Suppressor macrophage treated with lipopolysaccharide for 4 hours (primary cell): ENCODE measurements around the gene ANG.
"Not testable (repeated sequence)": the region's sequence is repeated elsewhere in the genome, so short reads cannot be mapped to it uniquely, and the experiment has no call there.

Experiments
- DNase-seq: peaks from one replicate; pipeline ENCODE4 v3.0.0-alpha.2; 2020

Gene ANG

DNA sequence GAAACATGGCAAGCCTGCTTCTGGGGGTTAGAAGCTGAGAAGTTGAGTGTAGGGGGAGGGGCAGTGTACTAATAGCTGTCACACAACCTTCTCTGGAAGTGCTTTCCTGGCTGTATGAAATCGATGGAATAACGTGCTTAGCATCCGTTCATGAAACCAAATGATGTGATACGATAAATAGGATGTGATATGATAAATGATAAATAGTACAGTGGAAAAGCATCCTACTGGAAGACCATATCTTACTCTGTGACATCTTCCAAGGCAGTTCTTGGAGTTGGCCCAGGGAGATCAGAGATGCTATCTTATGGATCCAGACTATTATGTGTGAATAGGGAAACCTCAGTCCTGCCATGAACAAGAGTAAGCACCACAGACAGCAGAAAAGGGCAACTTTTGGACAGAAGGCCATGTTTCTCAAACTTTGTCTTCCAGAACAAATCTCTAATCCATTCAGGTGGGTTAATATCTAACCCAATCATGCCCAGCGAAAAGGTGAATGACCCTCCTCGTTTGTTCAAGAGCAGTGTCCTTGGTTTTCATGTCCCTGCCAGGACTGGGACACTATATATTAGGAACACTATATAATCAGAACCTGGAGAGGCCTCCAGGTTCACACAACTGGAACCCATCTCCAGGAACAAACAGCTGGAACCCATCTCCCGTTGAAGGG is at the start of gene ANG:
ANG (plus strand) TSS at position 598 of the 673 bp plus-strand sequence. CDS start 4,801 bp downstream, outside the sequence.
- DNase-seq = no peak

GRCh38 chr14:20641591-20641990 is 47.0 kb upstream of the ANG start, which contains the start of gene OR6S1:
OR6S1 (minus strand) TSS chr14:20641691; CDS start chr14:20641691, 0 bp downstream.
- no peak for DNase-seq

- no peak for DNase-seq
Observed at GRCh38 chr14:20642182-20642581, 46.4 kb upstream of the ANG start.

- not testable (repeated sequence) for DNase-seq
Observed at GRCh38 chr14:20642755-20643154, 45.8 kb upstream of the ANG start.

- DNase-seq = no peak
Observed at GRCh38 chr14:20644520-20644919, 44.0 kb upstream of the ANG start.

DNA sequence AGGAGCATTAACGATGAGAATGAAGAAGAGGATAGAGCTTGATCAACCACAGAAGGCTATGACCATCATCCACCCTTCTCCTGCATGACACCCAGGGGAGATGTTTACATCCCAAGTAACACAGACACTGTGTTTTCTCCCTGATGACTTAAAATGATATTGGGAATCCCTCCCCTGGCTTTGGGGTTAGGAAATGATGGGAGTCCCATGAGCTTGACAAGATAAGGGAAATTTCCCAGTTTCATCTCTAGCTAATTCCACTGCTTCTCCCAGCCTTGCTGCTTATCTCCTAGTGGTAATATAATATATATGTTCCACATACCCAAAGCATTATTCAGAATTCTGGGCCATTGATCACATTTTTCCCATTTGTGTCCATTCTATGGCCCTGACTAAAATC is 43.1 kb upstream of the ANG start:
- DNase-seq = no peak

DNA sequence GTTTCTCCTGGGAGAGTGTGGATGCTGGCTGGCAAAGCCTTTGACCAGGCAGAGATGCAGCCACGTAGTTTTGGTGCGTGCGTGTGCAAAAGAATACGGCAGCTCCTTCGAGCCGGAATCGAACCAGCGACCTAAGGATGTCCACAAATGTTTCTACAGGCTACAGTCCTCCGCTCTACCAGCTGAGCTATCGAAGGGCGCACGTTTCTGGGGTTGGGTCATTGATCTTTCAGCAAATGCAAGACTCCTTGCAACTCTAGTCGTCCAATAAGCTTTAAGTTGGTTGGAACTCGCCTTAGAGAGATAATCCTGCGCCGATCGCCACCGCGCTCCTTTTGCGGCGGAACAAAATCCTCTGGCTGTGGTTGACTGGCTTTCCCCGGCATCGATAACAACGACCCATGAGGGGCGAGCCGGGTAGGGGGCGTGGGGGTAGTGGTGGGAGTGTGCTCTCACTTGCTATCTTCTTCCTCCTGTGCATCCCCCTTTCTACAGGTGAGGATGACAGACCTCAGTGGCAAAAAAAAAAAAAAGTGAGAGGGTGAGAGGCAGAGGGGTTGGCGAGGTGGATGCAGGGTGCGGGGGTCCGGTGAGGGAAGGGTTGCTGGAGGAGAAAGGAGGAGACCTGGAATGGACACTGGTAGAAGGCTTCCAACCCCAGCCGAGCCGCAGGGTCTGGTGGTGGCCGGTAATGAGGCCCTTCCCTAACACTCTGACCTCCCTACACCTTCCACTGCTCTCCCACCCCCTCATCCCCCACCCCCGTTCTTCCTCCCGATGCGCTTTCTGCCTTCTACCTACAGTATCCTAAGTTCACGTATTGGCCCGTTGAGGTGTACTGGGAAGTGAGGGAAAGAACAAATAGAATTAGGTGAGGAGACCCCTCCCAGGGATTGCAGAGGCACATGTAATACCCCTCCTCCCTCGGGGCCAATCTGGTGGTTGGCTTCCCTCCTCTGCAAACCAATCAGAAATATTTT is 35.3 kb upstream of the ANG start:
- DNase-seq = no peak

- no peak for DNase-seq
Observed at GRCh38 chr14:20655851-20656250, 32.7 kb upstream of the ANG start.

DNA sequence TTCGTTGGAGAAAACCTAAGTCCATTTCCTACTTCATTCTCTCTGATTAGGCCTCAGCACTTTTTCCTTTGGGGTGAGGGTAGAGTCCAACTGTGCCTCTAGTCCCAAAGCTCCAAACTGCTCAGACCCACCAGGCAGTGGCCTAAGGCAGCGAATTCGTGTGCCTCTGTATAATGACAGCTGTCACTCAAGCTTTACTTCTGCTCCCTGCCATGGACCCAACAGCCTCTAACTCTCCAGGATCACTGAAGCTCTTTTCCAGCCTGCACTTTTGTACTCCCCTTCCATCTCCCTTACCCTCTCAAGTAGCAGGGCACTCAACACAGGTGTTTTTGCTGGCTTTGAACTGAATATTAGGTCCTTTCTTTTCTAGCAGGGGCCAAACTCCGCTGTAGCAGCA is 32.3 kb upstream of the ANG start:
- DNase-seq = no peak

- DNase-seq = no peak
Observed at GRCh38 chr14:20657216-20658211, 31.1 kb upstream of the ANG start.

DNA sequence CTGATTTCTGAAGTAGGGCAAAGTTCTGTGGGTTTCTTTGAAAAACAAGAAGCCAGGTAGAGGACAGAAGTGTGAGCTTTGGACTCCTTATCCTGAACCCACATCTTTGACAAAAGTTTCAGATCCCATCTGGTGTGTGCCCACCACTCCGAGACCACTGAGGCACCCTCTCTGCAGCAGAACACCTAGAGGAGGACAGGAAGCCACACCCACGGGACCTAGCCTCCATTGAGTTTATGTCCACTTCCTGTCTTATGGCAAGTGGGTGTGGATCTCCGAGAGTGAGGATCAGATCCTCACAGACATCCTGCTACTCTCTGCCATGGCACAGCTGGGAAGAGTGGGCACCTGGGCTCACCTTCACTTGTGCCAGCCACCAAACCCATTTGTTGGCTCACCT is 30.3 kb upstream of the ANG start:
- DNase-seq = no peak

GRCh38 chr14:20659336-20659735 is 29.2 kb upstream of the ANG start:
- DNase-seq = no peak

- DNase-seq = no peak
Observed at GRCh38 chr14:20659813-20660395, 28.7 kb upstream of the ANG start.

GRCh38 chr14:20661197-20661596 is 27.4 kb upstream of the ANG start:
- no peak for DNase-seq

- DNase-seq = peak; percentile 69
Observed at GRCh38 chr14:20662968-20663732, 25.4 kb upstream of the ANG start.

GRCh38 chr14:20666400-20666961 is 22.1 kb upstream of the ANG start:
- DNase-seq = not testable (repeated sequence)

GRCh38 chr14:20667957-20668356 is 20.6 kb upstream of the ANG start:
- DNase-seq = peak; percentile 40

- DNase-seq = no peak
Observed at GRCh38 chr14:20668969-20669368, 19.6 kb upstream of the ANG start.

GRCh38 chr14:20671597-20672283 is 16.8 kb upstream of the ANG start:
- DNase-seq = no peak

DNA sequence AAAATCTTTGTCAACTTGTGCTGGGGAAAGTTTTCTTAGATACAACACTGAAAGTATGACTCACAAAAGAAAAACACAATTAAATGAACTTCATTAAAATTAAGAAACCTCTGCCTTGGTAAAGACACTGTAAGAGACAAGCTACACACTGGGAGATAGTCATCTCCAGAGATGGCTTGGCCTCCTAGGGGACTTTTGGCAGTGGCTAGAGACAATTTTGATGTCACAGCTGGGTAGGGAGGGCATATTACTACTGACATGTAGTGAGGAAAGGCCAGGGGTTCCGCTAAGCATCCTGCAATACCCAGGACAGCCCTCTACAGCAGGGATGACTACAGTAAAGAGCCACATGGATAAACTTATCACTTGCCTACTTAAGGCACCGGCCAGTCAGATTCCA is 12.9 kb upstream of the ANG start:
- no peak for DNase-seq
